Thyroid gland (tissue), 4 donors: ENCODE measurements around the gene MAP3K3.

ENCODE experiments used
- CTCF ChIP-seq, 6 experiments: fragments of 200-600 bp in 3 of 6; fragments of 450-650 bp in 3 of 6; sonication (generic) in 3 of 6; IDR thresholded peaks; one replicate each; pipeline ENCODE4 v1.5.1; 2016 to 2019; ENCODE audit warnings: antibody characterized with exemption in 6 of 6, mild to moderate bottlenecking in 2 of 6, inconsistent platforms in 1 of 6, moderate library complexity in 1 of 6
- POLR2A ChIP-seq, 2 donors: fragments of 450-650 bp; IDR thresholded peaks; one replicate each; pipeline ENCODE4 v1.6.1; 2017; ENCODE audit warnings: antibody characterized with exemption in 2 of 2, mild to moderate bottlenecking in 2 of 2, moderate library complexity in 1 of 2

- TF ChIP-seq POLR2A (IDR thresholded peaks at IDR 0.05) = no peak
- TF ChIP-seq CTCF (IDR thresholded peaks at IDR 0.05) = no peak
These were observed 13.1 kb downstream of the MAP3K3 start for GRCh38 chr17:63635290-63635689.
